PC-3 (cell line): ENCODE data around the gene ASCC2. TPM values are rescaled to one million over a fixed set of nuclear protein-coding genes. Genes with fewer than 3 reads are reported as not detected.

Experiments used
- ATAC-seq: fragments of 200-7000 bp; cut with Tn5 transposase; 2 replicates; pipeline ENCODE4 v1.9.1; 2020; ENCODE audit warnings: mild to moderate bottlenecking, moderate library complexity
- BruUV-seq: library from RNA; stranded (reverse); fragments of 400-500 nt; replicated peaks from 2 replicates; lab custom pipeline; 2021; lab: Mats Ljungman, UMichigan
- CTCF ChIA-PET: fragments of 300-600 bp; sonication (Branson Sonifier 250); formaldehyde crosslinking; loops from one replicate; lab custom pipeline; 2022; ENCODE audit warnings: antibody characterized with exemption; lab: Charles Lee
- POLR2A ChIA-PET: fragments of 300-600 bp; sonication (Branson Sonifier 250); formaldehyde crosslinking; loops from one replicate; lab custom pipeline; 2022; ENCODE audit warnings: antibody characterized with exemption; ENCODE audit not compliant: unreplicated experiment; lab: Charles Lee
- DNase-seq: peaks from one replicate; pipeline ENCODE4 v3.0.0-alpha.2; 2015
- H2AFZ ChIP-seq: fragments of 300-600 bp; sonication (generic); 2 replicates; pipeline ENCODE4 v1.6.0; 2016; ENCODE audit warnings: antibody characterized with exemption, low read length
- H3F3A ChIP-seq: fragments of 300-600 bp; sonication (generic); one replicate; pipeline ENCODE4 v1.6.0; 2017; ENCODE audit warnings: antibody characterized with exemption, low read length, control low read depth, mild to moderate bottlenecking; ENCODE audit not compliant: unreplicated experiment
- H3K27ac ChIP-seq: fragments of 300-600 bp; sonication (generic); 2 replicates; pipeline ENCODE4 v1.5.1; 2016; ENCODE audit warnings: mild to moderate bottlenecking, low read length
- H3K27me3 ChIP-seq: fragments of 300-600 bp; sonication (generic); 2 replicates; pipeline ENCODE4 v1.6.1; 2016; ENCODE audit warnings: low read length, mixed read lengths
- H3K36me3 ChIP-seq: fragments of 300-600 bp; sonication (generic); 2 replicates; pipeline ENCODE4 v1.6.1; 2016; ENCODE audit warnings: low read depth, mixed run types, low read length, mixed read lengths
- H3K4me1 ChIP-seq: fragments of 300-600 bp; sonication (generic); 2 replicates; pipeline ENCODE4 v1.5.1; 2016; ENCODE audit warnings: low read length; ENCODE audit not compliant: insufficient read depth
- H3K4me2 ChIP-seq: fragments of 300-600 bp; sonication (generic); 2 replicates; pipeline ENCODE4 v1.6.0; 2016; ENCODE audit warnings: low read length
- H3K4me3 ChIP-seq: fragments of 300-600 bp; sonication (generic); 2 replicates; pipeline ENCODE4 v1.5.1; 2016; ENCODE audit warnings: mild to moderate bottlenecking, low read length, mixed read lengths
- H3K79me2 ChIP-seq: fragments of 300-600 bp; sonication (generic); 2 replicates; pipeline ENCODE4 v1.6.1; 2017; ENCODE audit warnings: low read length, mixed read lengths
- H3K9ac ChIP-seq: fragments of 300-600 bp; sonication (generic); 2 replicates; pipeline ENCODE4 v1.6.0; 2016; ENCODE audit warnings: mild to moderate bottlenecking, low read length
- H3K9me2 ChIP-seq: fragments of 300-600 bp; sonication (generic); replicated peaks from 2 replicates; pipeline ENCODE4 v1.6.1; 2016; ENCODE audit warnings: mixed run types, low read length, mixed read lengths
- H3K9me3 ChIP-seq: fragments of 300-600 bp; sonication (generic); 2 replicates; pipeline ENCODE4 v1.6.1; 2016; ENCODE audit warnings: low read length, mixed read lengths
- H4K20me1 ChIP-seq: fragments of 300-600 bp; sonication (generic); 2 replicates; pipeline ENCODE4 v1.6.1; 2016; ENCODE audit warnings: low read length, mixed read lengths
- CTCF ChIP-seq: fragments of 300-600 bp; sonication (generic); conservative IDR thresholded peaks from 2 replicates; pipeline ENCODE4 v1.5.1; 2017; ENCODE audit warnings: antibody characterized with exemption, low read depth, mild to moderate bottlenecking, low read length
- EZH2 ChIP-seq: fragments of 300-600 bp; sonication (generic); IDR thresholded peaks from one replicate; pipeline ENCODE4 v1.6.1; 2017; ENCODE audit warnings: antibody characterized with exemption, mild to moderate bottlenecking, low read length; ENCODE audit not compliant: unreplicated experiment
- EZH2phosphoT487 ChIP-seq: fragments of 300-600 bp; sonication (generic); IDR thresholded peaks from 2 replicates; pipeline ENCODE4 v1.6.1; 2018; ENCODE audit warnings: mild to moderate bottlenecking, antibody characterized with exemption, low read length, borderline replicate concordance
- intact Hi-C: fragments of 100-400 bp; cut with micrococcal nuclease; formaldehyde crosslinking; loops from 2 replicates; pipeline ENCODE4 v1.9.0; 2023
- total RNA-seq: library from RNA; depleted of rRNA; stranded (reverse); fragments of >200 nt; gene quantifications from 2 replicates; pipeline ENCODE4 v1.2.3, GENCODE V29; 2014

Gene ASCC2
- total RNA-seq, 1 experiment from 2014 or later = 37.0 TPM

- Histone ChIP-seq H3K4me1 (no peaks in the 10 kb centered on the region), H3K9me3 (no peaks in the 10 kb centered on the region), H3K79me2 (no peaks in the 10 kb centered on the region), H4K20me1 (no peaks in the 10 kb centered on the region), H3K27ac (no peak overlapping the region), H3K36me3 (no peaks in the 10 kb centered on the region), H2AFZ (no peak overlapping the region), H3K4me2 (no peak overlapping the region), H3K27me3 (no peaks in the 10 kb centered on the region), H3K4me3 (no peak overlapping the region), H3K9me2 (no peaks in the 10 kb centered on the region), H3K9ac (no peak overlapping the region), H3F3A (no peaks in the 10 kb centered on the region)
- ChIA-PET POLR2A (no interaction called here), CTCF (no interaction called here)
- ATAC-seq (no peak), DNase-seq (no peak)
- no TSS peak for BruUV-seq
- TF ChIP-seq CTCF = no peak
- TF ChIP-seq EZH2 = no peak
- TF ChIP-seq EZH2phosphoT487 = no peak
- intact Hi-C loops = no loop called here
These were observed 89.7 kb downstream of the ASCC2 start for GRCh38 chr22:29748248-29748893.

GRCh38 chr22:29747832-29748231, 90.2 kb downstream of the ASCC2 start:
- H3K4me2 ChIP-seq = no peak overlapping the region
- no peaks in the 10 kb centered on the region for H3K79me2 ChIP-seq
- no peaks in the 10 kb centered on the region for H3K4me1 ChIP-seq
- TF ChIP-seq EZH2phosphoT487 (no peak), CTCF (no peak), EZH2 (no peak)
- H3K9me3 ChIP-seq = no peaks in the 10 kb centered on the region
- ChIA-PET CTCF (interaction anchor here (0.5 kb wide), 1 partner anchor 318 kb away, joined by 7 read pairs; no protein-coding TSS in a partner anchor), POLR2A (no interaction called here)
- no peak overlapping the region for H2AFZ ChIP-seq
- ATAC-seq (no peak), DNase-seq (no peak)
- no TSS peak for BruUV-seq
- H3K27me3 ChIP-seq = no peaks in the 10 kb centered on the region
- no peak overlapping the region for H3K4me3 ChIP-seq
- no peak overlapping the region for H3K27ac ChIP-seq
- no peaks in the 10 kb centered on the region for H3F3A ChIP-seq
- intact Hi-C loops = no loop called here
- no peak overlapping the region for H3K9ac ChIP-seq
- no peaks in the 10 kb centered on the region for H4K20me1 ChIP-seq
- H3K9me2 ChIP-seq = no peaks in the 10 kb centered on the region
- no peaks in the 10 kb centered on the region for H3K36me3 ChIP-seq

GRCh38 chr22:29744902-29745301, 93.2 kb downstream of the ASCC2 start:
- Histone ChIP-seq H3K27me3 (no peaks in the 10 kb centered on the region), H3K4me1 (no peaks in the 10 kb centered on the region), H3K36me3 (no peaks in the 10 kb centered on the region), H3K9me2 (no peaks in the 10 kb centered on the region), H3K4me3 (no peak overlapping the region), H3K4me2 (no peak overlapping the region), H3K79me2 (no peaks in the 10 kb centered on the region), H2AFZ (no peak overlapping the region), H3K9me3 (no peaks in the 10 kb centered on the region), H3F3A (no peaks in the 10 kb centered on the region), H4K20me1 (no peaks in the 10 kb centered on the region), H3K27ac (no peak overlapping the region), H3K9ac (no peak overlapping the region)
- BruUV-seq = no TSS peak
- TF ChIP-seq CTCF (no peak), EZH2phosphoT487 (no peak), EZH2 (no peak)
- ATAC-seq = no peak
- ChIA-PET POLR2A (interaction anchor here (0.7 kb wide), 1 partner anchor 1697 kb away, joined by 4 read pairs; no protein-coding TSS in a partner anchor), CTCF (no interaction called here)
- intact Hi-C loops = no loop called here
- DNase-seq = no peak
